ENCODE data around the gene ZNF613. TPM values are rescaled to one million over a fixed set of nuclear protein-coding genes. Genes with fewer than 3 reads are reported as not detected.

ZNF613 gene
- total RNA-seq, 3 donors from 2014 or later, result 5.9 to 13.5 (median 7.9) TPM

GRCh38 chr19:51921949-51922348 is 5.3 kb upstream of the ZNF613 start:
- Histone ChIP-seq H3K36me3 (no peaks in the 10 kb centered on the region), H3K27me3 (no peaks in the 10 kb centered on the region), H3K4me1 (no peaks in the 10 kb centered on the region), H3K9me3 (peaks cover 59 to 75% of the 10 kb centered on the region in 2 donors), H3K27ac (no peak overlapping the region), H3K4me3 (no peak overlapping the region)
- TF ChIP-seq CTCF (IDR thresholded peaks at IDR 0.05) (no peak), POLR2A (IDR thresholded peaks at IDR 0.05) (no peak), POLR2AphosphoS5 (IDR thresholded peaks at IDR 0.05) (no peak)
- no peak for DNase-seq (ENCODE audit: low spot score in 2 of 2)
- intact Hi-C loops (cut with DNase I; ENCODE audit: low total_unique reads), result no loop called here

GRCh38 chr19:51926426-51926783 is 867 bp upstream of the ZNF613 start:
- peak overlapping the region; percentile 86 to 91 for H3K27ac ChIP-seq
- H3K27me3 ChIP-seq, result no peaks in the 10 kb centered on the region
- DNase-seq (ENCODE audit: low spot score in 2 of 2), result no peak
- intact Hi-C loops (cut with DNase I; ENCODE audit: low total_unique reads), result no loop called here
- no peaks in the 10 kb centered on the region for H3K36me3 ChIP-seq
- H3K4me1 ChIP-seq, result no peaks in the 10 kb centered on the region
- peak overlapping the region; percentile 77 to 84 (median 84) for H3K4me3 ChIP-seq
- TF ChIP-seq CTCF (IDR thresholded peaks at IDR 0.05) (no peak), POLR2A (IDR thresholded peaks at IDR 0.05) (no peak), POLR2AphosphoS5 (IDR thresholded peaks at IDR 0.05) (no peak)
- peaks cover 26 to 37% of the 10 kb centered on the region in 2 donors for H3K9me3 ChIP-seq

GRCh38 chr19:51927859-51928258 is 587 bp downstream of the ZNF613 start:
- DNase-seq (ENCODE audit: low spot score in 2 of 2), result no peak
- intact Hi-C loops (cut with DNase I; ENCODE audit: low total_unique reads), result no loop called here
- TF ChIP-seq POLR2A (IDR thresholded peaks at IDR 0.05) (no peak), POLR2AphosphoS5 (IDR thresholded peaks at IDR 0.05) (no peak), CTCF (IDR thresholded peaks at IDR 0.05) (no peak)
- Histone ChIP-seq H3K4me1 (no peaks in the 10 kb centered on the region), H3K9me3 (peaks cover 23% of the 10 kb centered on the region in 2 donors), H3K36me3 (no peaks in the 10 kb centered on the region), H3K27ac (peak overlapping the region in 1 of 2 donors; percentile 91), H3K4me3 (peak overlapping the region; percentile 77 to 84 (median 84)), H3K27me3 (no peaks in the 10 kb centered on the region)

- H3K4me1 ChIP-seq, result no peaks in the 10 kb centered on the region
- peaks cover 43 to 47% of the 10 kb centered on the region in 2 donors for H3K9me3 ChIP-seq
- TF ChIP-seq POLR2A (IDR thresholded peaks at IDR 0.05) (no peak), CTCF (IDR thresholded peaks at IDR 0.05) (no peak), POLR2AphosphoS5 (IDR thresholded peaks at IDR 0.05) (no peak)
- intact Hi-C loops (cut with DNase I; ENCODE audit: low total_unique reads), result loop anchor here (2.0 kb wide), 1 partner anchor 25 kb away; no protein-coding TSS in a partner anchor
- H3K36me3 ChIP-seq, result peaks cover 18% of the 10 kb centered on the region
- H3K27ac ChIP-seq, result no peak overlapping the region
- H3K4me3 ChIP-seq, result no peak overlapping the region
- H3K27me3 ChIP-seq, result no peaks in the 10 kb centered on the region
- DNase-seq (ENCODE audit: low spot score in 2 of 2), result no peak
These were observed 4.6 kb downstream of the ZNF613 start for GRCh38 chr19:51931921-51932320.

- Histone ChIP-seq H3K27me3 (no peaks in the 10 kb centered on the region), H3K27ac (no peak overlapping the region), H3K4me3 (no peak overlapping the region), H3K9me3 (peaks cover 82 to 100% of the 10 kb centered on the region in 2 donors), H3K36me3 (peaks cover 62% of the 10 kb centered on the region), H3K4me1 (no peaks in the 10 kb centered on the region)
- no peak for DNase-seq (ENCODE audit: low spot score in 2 of 2)
- intact Hi-C loops (cut with DNase I; ENCODE audit: low total_unique reads), result no loop called here
- TF ChIP-seq CTCF (IDR thresholded peaks at IDR 0.05), result no peak
These were observed 11.7 kb downstream of the ZNF613 start for GRCh38 chr19:51938936-51939335.
